Measurements from ENCODE around the gene MED13.

DNA sequence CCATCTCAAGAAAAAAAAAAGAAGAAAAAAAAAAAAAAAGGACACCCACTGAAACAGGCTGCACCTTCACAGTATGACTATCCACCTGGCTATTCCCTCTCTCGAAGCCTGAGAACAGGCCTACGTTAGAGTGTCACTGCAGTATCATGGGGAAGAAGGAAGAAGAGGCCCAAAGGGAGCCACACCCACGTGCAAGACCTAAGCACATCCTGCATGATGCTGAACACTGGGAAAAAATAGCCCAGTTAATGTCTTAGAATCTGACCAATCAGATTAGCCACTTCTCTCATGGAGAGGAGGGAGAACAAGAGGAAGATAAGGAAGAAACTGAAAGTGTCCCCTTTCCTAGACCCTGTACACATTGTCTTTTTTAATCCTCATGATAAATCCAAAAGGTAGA is 19.5 kb upstream of the MED13 start:
- TF ChIP-seq, protein P1, sequence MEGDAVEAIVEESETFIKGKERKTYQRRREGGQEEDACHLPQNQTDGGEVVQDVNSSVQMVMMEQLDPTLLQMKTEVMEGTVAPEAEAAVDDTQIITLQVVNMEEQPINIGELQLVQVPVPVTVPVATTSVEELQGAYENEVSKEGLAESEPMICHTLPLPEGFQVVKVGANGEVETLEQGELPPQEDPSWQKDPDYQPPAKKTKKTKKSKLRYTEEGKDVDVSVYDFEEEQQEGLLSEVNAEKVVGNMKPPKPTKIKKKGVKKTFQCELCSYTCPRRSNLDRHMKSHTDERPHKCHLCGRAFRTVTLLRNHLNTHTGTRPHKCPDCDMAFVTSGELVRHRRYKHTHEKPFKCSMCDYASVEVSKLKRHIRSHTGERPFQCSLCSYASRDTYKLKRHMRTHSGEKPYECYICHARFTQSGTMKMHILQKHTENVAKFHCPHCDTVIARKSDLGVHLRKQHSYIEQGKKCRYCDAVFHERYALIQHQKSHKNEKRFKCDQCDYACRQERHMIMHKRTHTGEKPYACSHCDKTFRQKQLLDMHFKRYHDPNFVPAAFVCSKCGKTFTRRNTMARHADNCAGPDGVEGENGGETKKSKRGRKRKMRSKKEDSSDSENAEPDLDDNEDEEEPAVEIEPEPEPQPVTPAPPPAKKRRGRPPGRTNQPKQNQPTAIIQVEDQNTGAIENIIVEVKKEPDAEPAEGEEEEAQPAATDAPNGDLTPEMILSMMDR (IDR thresholded peaks at IDR 0.05), result no peak
- TF ChIP-seq POLR2AphosphoS5 (IDR thresholded peaks at IDR 0.05) (no peak), POLR2A (IDR thresholded peaks at IDR 0.05) (no peak), EP300 (IDR thresholded peaks at IDR 0.05) (no peak)

All from gastroesophageal sphincter (tissue), 3 donors.